HL-60 (cell line): ENCODE data around the gene WNT7B.
A peak's percentile ranks its signal among the peaks of the same experiment; 100 is the strongest.

Experiments
- DNase-seq, 2 experiments: peaks; one replicate each; pipeline ENCODE4 v3.0.0-alpha.2; 2010 to 2020; ENCODE audit warnings: low read depth in 1 of 2, low spot score in 1 of 2
- H3K27ac ChIP-seq: fragments of 250-450 bp; sonication (Bioruptor Pico); replicated peaks from 2 replicates; pipeline ENCODE4 v1.5.1; 2020; ENCODE audit warnings: mild to moderate bottlenecking, moderate library complexity
- H3K27me3 ChIP-seq: fragments of 250-450 bp; sonication (Bioruptor Pico); 2 replicates; pipeline ENCODE4 v1.5.1; 2021; ENCODE audit warnings: mild to moderate bottlenecking, moderate library complexity; ENCODE audit not compliant: insufficient read depth, poor library complexity, severe bottlenecking
- H3K4me3 ChIP-seq: replicated peaks from 2 replicates; pipeline ENCODE4 v1.5.1; 2011; ENCODE audit warnings: mild to moderate bottlenecking, control low read depth, low read length; ENCODE audit not compliant: insufficient read depth
- CTCF ChIP-seq: IDR thresholded peaks from one replicate; pipeline ENCODE4 v1.5.1; 2011; ENCODE audit warnings: low read length, control low read depth, inconsistent platforms; ENCODE audit not compliant: insufficient read depth
- GABPA ChIP-seq: IDR thresholded peaks from 2 replicates; pipeline ENCODE4 v1.6.1; 2012; ENCODE audit warnings: low read depth
- POLR2AphosphoS5 ChIP-seq: IDR thresholded peaks from 2 replicates; pipeline ENCODE4 v1.6.1; 2012; ENCODE audit warnings: low read depth
- REST ChIP-seq: IDR thresholded peaks from 2 replicates; pipeline ENCODE4 v1.6.1; 2012; ENCODE audit warnings: low read depth; ENCODE audit not compliant: insufficient replicate concordance
- SPI1 ChIP-seq: IDR thresholded peaks from 2 replicates; pipeline ENCODE4 v1.6.1; 2012; ENCODE audit warnings: low read depth, mild to moderate bottlenecking, borderline replicate concordance

Gene WNT7B

GRCh38 chr22:46012182-46012880, 35.4 kb upstream of the WNT7B start:
- TF ChIP-seq GABPA (no peak), CTCF (no peak), REST (no peak), POLR2AphosphoS5 (no peak), SPI1 (no peak)
- no peak overlapping the region for H3K27ac ChIP-seq
- no peak for DNase-seq
- no peaks in the 10 kb centered on the region for H3K27me3 ChIP-seq
- H3K4me3 ChIP-seq, result no peak overlapping the region

- no peaks in the 10 kb centered on the region for H3K27me3 ChIP-seq
- TF ChIP-seq REST (no peak), SPI1 (no peak), POLR2AphosphoS5 (no peak), CTCF (no peak)
- H3K4me3 ChIP-seq, result no peak overlapping the region
- DNase-seq, result no peak
- no peak overlapping the region for H3K27ac ChIP-seq
Measured at GRCh38 chr22:46011627-46012181, 34.7 kb upstream of the WNT7B start.

- TF ChIP-seq GABPA, result no peak
- no peak for TF ChIP-seq CTCF
- TF ChIP-seq REST, result no peak
- no peak for TF ChIP-seq SPI1
- no peak for TF ChIP-seq POLR2AphosphoS5
- DNase-seq, result no peak
- H3K27me3 ChIP-seq, result no peaks in the 10 kb centered on the region
- peak overlapping the region; percentile 20 for H3K27ac ChIP-seq
- no peak overlapping the region for H3K4me3 ChIP-seq
Measured at GRCh38 chr22:46010951-46011626, 34.1 kb upstream of the WNT7B start.
